Heart left ventricle (tissue), 16 donors: ENCODE data around the gene ATP9A. TPM values are rescaled to one million over a fixed set of nuclear protein-coding genes. Genes with fewer than 3 reads are reported as not detected.
"Not testable (repeated sequence)": the region's sequence is repeated elsewhere in the genome, so short reads cannot be mapped to it uniquely, and the experiment has no call there.

ENCODE experiments used
- ATAC-seq, 4 donors: fragments of 200-7000 bp; cut with Tn5 transposase; one replicate each; pipeline ENCODE4 v1.9.1; 2020 to 2022; ENCODE audit warnings: moderate library complexity in 4 of 4, mild to moderate bottlenecking in 3 of 4, moderate number of reproducible peaks in 1 of 4
- DNase-seq, 5 donors: peaks; one replicate each; pipeline ENCODE4 v3.0.0-alpha.2; 2020
- H3K27ac ChIP-seq, 12 donors: fragments of 200-600 bp; sonication (generic) in 4 of 12; one replicate each; pipeline versions ENCODE4 v1.5.0 to v1.8.0; 2016 to 2022; ENCODE audit warnings: mild to moderate bottlenecking in 2 of 12
- H3K27me3 ChIP-seq, 9 donors: fragments of 200-600 bp; sonication (generic) in 2 of 9; one replicate each; pipeline versions ENCODE4 v1.5.1 to v1.8.0; 2016 to 2022; ENCODE audit warnings: mild to moderate bottlenecking in 3 of 9
- H3K36me3 ChIP-seq, 9 donors: fragments of 200-600 bp; sonication (generic) in 2 of 9; one replicate each; pipeline versions ENCODE4 v1.5.0 to v1.8.0; 2018 to 2022; ENCODE audit warnings: mild to moderate bottlenecking in 2 of 9
- H3K4me1 ChIP-seq, 12 donors: fragments of 200-600 bp; sonication (generic) in 4 of 12; one replicate each; pipeline versions ENCODE4 v1.5.0 to v1.8.0; 2016 to 2022; ENCODE audit warnings: mild to moderate bottlenecking in 3 of 12
- H3K4me3 ChIP-seq, 12 donors: fragments of 200-600 bp; sonication (generic) in 4 of 12; one replicate each; pipeline versions ENCODE4 v1.5.0 to v1.8.0; 2017 to 2022; ENCODE audit warnings: mild to moderate bottlenecking in 9 of 12, moderate library complexity in 4 of 12
- H3K9me3 ChIP-seq, 12 donors: fragments of 200-600 bp; sonication (generic) in 4 of 12; one replicate each; pipeline versions ENCODE4 v1.5.0 to v1.8.0; 2016 to 2022; ENCODE audit warnings: mild to moderate bottlenecking in 1 of 12
- CTCF ChIP-seq, 12 donors: fragments of 200-600 bp; sonication (generic) in 4 of 12; IDR thresholded peaks; one replicate each; pipeline versions ENCODE4 v1.5.0 to v1.8.0; 2018 to 2022; ENCODE audit warnings: antibody characterized with exemption in 12 of 12, mild to moderate bottlenecking in 5 of 12
- POLR2A ChIP-seq, 2 donors: fragments of 450-650 bp; IDR thresholded peaks; one replicate each; pipeline ENCODE4 v1.6.1; 2017; ENCODE audit warnings: antibody characterized with exemption in 2 of 2, mild to moderate bottlenecking in 2 of 2, moderate library complexity in 2 of 2
- WGBS, 4 donors: extraction: QIAGEN DNeasy Blood & Tissue Kit in 2 of 4; methylation state at CpG; one replicate each; pipeline versions ENCODE4 v1.1.5 to v1.1.7; 2013 to 2018; 5-methylcytosine and 5-hydroxymethylcytosine counted together
- intact Hi-C, 10 donors: fragments of 100-400 bp; cut with DNase I; formaldehyde crosslinking; loops; one replicate each; pipeline versions ENCODE4 v1.11.1 to v1.14.2; 2022
- polyA plus RNA-seq, 2 donors: library from polyadenylated mRNA; stranded (reverse); fragments of 200-250 nt; gene quantifications; one replicate each; pipeline ENCODE4 v1.2.3, GENCODE V29; 2013
- total RNA-seq, 9 donors: library from RNA; depleted of rRNA in 2 of 9; stranded (reverse); fragments of >200 nt in 2 of 9; fragmentation: NEBNext Ultra II Directional in 3 of 9; extraction: Animal tissue kit (Norgen Biotek cat#: 25700) in 3 of 9; gene quantifications; one replicate each; pipeline versions ENCODE4 v1.1.0 to v1.2.4, GENCODE V29; 2016 to 2023
- donor health status: ischemic (EF 13 %, LVEDD 7.1; RV severe dilation, severe dysfunction).
- donor health status: healthy with polysubstance abuse.
- donor health status: DM: no; HTN: yes; CAD: no.
- donor health status: DM: no; HTN: no; CAD: no.
- donor health status: ischemic (EF 25% LVEDD 6.9; RV normal size, moderate dysfunction).
- donor health status: ischemic (EF 25% LVEDD 5.7; RV mildly dilated, moderate dysfunction).
- donor health status: healthy.
- donor health status: DM: yes; HTN: yes; CAD: no.
- donor health status: ischemic (EF 35%, LVEDD 5.7; RV mildly dilated, moderate dysfunction).
- donor health status: nonischemic (EF 11% LVEDD 7.7; RV severe dilation, severe dysfunction).
- donor health status: DM: yes; HTN: yes; CAD: no.
- donor health status: PGD.
- donor health status: ischemic (EF 29% LVEDD 5.4; RV normal size, mild dysfunction).
- donor health status: nonischemic (EF 23%, LVEDD 6.1; RV moderate dilation, normal function).

ATP9A gene
- total and polyA plus RNA-seq, 11 donors = 4.4 to 36.4 (median 27.6) TPM

GRCh38 chr20:51659491-51660050, 108.6 kb downstream of the ATP9A start:
- no peaks in the 10 kb centered on the region for H3K27me3 ChIP-seq
- no peak overlapping the region for H3K27ac ChIP-seq
- TF ChIP-seq POLR2A (IDR thresholded peaks at IDR 0.05) (no peak), CTCF (IDR thresholded peaks at IDR 0.05) (no peak)
- 91 to 93% (median 92%) methylated on average over 8 of the region's 8 CpGs for WGBS, 4 donors
- intact Hi-C loops = no loop called here
- no peak overlapping the region for H3K4me3 ChIP-seq
- H3K4me1 ChIP-seq = peaks cover 0 to 9% (median 0%) of the 10 kb centered on the region in 12 donors
- no peak for DNase-seq
- H3K36me3 ChIP-seq = peaks cover 0 to 39% (median 6%) of the 10 kb centered on the region in 9 donors
- ATAC-seq = no peak
- no peaks in the 10 kb centered on the region for H3K9me3 ChIP-seq

- no peak for ATAC-seq
Observed at GRCh38 chr20:51656726-51657260, 111.4 kb downstream of the ATP9A start.

GRCh38 chr20:51656089-51656488, 112.1 kb downstream of the ATP9A start:
- H3K27ac ChIP-seq, DNase-seq, H3K4me3 ChIP-seq, intact Hi-C loops, H3K9me3 ChIP-seq, H3K27me3 ChIP-seq, ATAC-seq: not testable (repeated sequence)
- H3K36me3 ChIP-seq = peaks cover 0 to 35% (median 6%) of the 10 kb centered on the region in 9 donors
- 89 to 96% (median 92%) methylated on average over 5 of the region's 5 CpGs for WGBS, 4 donors
- H3K4me1 ChIP-seq = peaks cover 0 to 15% (median 0%) of the 10 kb centered on the region in 12 donors

More at GRCh38 chr20:51656726-51657260, 111.4 kb downstream of the ATP9A start:
- no peak for TF ChIP-seq POLR2A (IDR thresholded peaks at IDR 0.05)
- no peak for TF ChIP-seq CTCF (IDR thresholded peaks at IDR 0.05)
- no peaks in the 10 kb centered on the region for H3K27me3 ChIP-seq
- intact Hi-C loops = no loop called here
- no peak for DNase-seq
- no peak overlapping the region for H3K4me3 ChIP-seq
- no peak overlapping the region for H3K27ac ChIP-seq
- H3K9me3 ChIP-seq = no peaks in the 10 kb centered on the region
- peaks cover 0 to 35% (median 6%) of the 10 kb centered on the region in 9 donors for H3K36me3 ChIP-seq
- 91 to 95% (median 93%) methylated on average over 21 of the region's 21 CpGs for WGBS, 4 donors
- peaks cover 0 to 13% (median 0%) of the 10 kb centered on the region in 12 donors for H3K4me1 ChIP-seq

DNA sequence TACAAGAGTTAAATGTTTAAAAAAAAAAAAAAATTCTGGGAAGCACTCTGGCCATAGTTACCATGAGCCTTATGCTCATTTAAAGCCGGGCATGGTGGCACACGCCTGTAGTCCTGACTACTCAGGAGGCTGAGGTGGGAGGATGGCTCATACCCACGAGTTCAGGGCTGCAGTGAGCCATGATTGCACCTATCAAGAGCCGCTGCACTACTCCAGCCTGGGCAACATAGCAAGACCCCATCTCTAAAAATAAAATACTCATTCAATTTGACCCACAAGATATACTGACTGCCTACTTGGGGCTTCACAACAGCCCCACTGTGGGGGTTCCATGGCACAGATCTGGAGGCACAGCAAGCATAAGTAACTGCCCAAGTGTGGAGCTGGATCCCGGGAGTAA, 113.7 kb downstream of the ATP9A start:
- ATAC-seq = no peak
- WGBS, 4 donors = 83 to 95% (median 86%) methylated on average over 5 of the region's 5 CpGs
- Histone ChIP-seq H3K9me3 (no peaks in the 10 kb centered on the region), H3K36me3 (peaks cover 0 to 35% (median 6%) of the 10 kb centered on the region in 9 donors), H3K27me3 (no peaks in the 10 kb centered on the region), H3K27ac (no peak overlapping the region), H3K4me1 (peaks cover 0 to 25% (median 0%) of the 10 kb centered on the region in 12 donors), H3K4me3 (no peak overlapping the region)
- TF ChIP-seq CTCF (IDR thresholded peaks at IDR 0.05) (no peak), POLR2A (IDR thresholded peaks at IDR 0.05) (no peak)
- no peak for DNase-seq
- intact Hi-C loops = no loop called here
